ENCODE data around the gene FILIP1L.

FILIP1L gene

GRCh38 chr3:100125161-100125938 lies 11.0 kb upstream of the FILIP1L start:
- DNase-seq (ENCODE audit: low read depth in 3 of 3) = no peak

GRCh38 chr3:100124201-100124761 lies 10.0 kb upstream of the FILIP1L start:
- no peak for DNase-seq (ENCODE audit: low read depth in 3 of 3)

DNA sequence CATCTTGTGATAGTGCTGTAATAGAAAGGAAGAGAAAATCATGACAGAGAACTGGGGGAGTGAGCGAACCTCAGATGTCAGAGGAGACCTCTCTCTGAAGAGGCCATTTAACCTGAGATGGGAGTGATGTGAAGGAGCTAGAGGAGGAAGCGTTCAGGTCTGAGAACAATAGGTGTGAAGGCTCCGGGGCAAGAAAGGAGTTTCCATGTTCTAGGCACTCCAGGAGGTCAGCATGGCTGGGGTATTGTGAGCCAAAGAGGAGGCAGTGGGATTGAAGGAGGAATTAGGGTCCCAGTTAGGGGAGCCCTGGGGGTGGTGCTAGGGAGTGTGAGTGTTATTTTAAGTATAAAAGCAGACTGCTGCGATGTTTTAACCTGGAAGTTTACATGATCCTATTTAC lies 8.8 kb upstream of the FILIP1L start:
- DNase-seq (ENCODE audit: low read depth in 3 of 3) = no peak

- DNase-seq (ENCODE audit: low read depth in 3 of 3) = no peak
Measured at GRCh38 chr3:100122321-100122720, 8.0 kb upstream of the FILIP1L start.

DNA sequence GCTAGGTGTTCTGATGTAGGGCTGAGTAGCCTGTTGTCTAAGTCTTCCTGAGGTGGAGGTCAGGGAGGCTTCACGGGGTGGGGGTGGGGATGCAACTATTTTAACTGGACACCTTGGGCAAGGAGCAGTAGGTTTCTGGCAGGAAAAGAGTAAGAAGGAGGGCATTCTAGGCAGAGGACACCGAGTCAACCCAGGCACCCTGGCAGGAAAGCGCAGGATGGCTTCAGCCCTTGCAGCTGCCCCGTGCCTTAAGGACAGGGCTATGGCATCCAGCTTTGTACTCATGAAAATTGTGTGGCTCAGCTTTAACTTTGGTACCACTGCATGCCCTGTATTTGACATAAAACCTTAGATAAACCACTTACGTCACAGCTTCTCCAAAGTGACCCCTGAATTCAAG lies 6.4 kb upstream of the FILIP1L start:
- no peak for DNase-seq (ENCODE audit: low read depth in 3 of 3)

- no peak for DNase-seq (ENCODE audit: low read depth in 3 of 3)
Measured at GRCh38 chr3:100120012-100120411, 5.7 kb upstream of the FILIP1L start.

GRCh38 chr3:100117093-100117492 lies 2.8 kb upstream of the FILIP1L start:
- no peak for DNase-seq (ENCODE audit: low read depth in 3 of 3)

DNA sequence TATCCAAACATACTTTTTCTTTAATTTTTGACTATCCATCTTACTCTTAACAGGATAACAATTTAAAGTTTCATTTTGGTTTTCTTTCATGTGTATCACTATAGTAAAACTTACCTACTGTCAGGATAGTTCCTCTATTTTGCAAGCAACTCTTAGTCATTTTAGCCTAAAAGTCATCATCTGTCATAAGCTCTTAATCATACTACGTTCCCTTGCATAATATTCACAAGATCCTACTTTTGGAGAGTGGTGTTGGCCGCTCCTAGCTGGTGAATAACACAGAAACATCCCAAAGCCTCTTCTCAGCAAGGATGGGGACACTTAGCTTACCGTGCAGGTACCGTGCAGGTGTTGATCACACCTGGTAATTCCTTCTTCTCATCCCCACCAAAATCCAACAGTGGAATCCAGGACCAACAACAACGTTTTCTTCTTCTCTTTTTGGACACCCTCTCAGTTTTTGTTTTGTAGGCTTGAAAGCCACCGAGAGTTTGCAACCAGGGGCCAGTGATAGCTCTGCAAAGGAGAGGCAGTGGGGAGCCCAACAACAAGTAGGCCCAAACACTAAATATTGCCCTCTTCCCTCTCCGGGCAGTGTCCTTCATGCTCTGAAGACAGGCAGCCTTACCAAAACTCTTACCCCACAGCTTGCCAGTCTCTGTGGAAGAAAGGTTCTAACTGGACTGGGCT lies 433 bp downstream of the FILIP1L start:
- DNase-seq (ENCODE audit: low read depth in 3 of 3) = no peak

DNA sequence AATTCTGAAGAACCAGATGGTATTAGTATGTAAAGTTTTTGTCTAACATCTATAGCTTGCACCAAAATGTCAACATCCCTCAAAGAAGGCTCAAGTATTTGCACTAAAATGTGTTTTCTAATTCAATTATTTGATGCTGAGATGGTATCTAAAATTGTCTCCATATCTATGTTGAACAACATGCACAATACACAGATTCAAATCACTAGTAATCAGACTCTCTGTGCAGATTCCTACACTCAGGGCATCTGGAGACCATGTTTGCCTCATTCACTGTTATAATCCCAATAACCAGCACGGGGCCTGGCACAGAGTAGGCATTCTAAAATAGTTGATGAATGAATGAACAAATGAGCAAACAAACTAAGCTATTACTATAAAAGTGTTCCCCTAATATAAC lies 2.6 kb downstream of the FILIP1L start:
- DNase-seq (ENCODE audit: low read depth in 3 of 3) = no peak

GRCh38 chr3:100110162-100110561 lies 4.1 kb downstream of the FILIP1L start:
- no peak for DNase-seq (ENCODE audit: low read depth in 3 of 3)

DNA sequence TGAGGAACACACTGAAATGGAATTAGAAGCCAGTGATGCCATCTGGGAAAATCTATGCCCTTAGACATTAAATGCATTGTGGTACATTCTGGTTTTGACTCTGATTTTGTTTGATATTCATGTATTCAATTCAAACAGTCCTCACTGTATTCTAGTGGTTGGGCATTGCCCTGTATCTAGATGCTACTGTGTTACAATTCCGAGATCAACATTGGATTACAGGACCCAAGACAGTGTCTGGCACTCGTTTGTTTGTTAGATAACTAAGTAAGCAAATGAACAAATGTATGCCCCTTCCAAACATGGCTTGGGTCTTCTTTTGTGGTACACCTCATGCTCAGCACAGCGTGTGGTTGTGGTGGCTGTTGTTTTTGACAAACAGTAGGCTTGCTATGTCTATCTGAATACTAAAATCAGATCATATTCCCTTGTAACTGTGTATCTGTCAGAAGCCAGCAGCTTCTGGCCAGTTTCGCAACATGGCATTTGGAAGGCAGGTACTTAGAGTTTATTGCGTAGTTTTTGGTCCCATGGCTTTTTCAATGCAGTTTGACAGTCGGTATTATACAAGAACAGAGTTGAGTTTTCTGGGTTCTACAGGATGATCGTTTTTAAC lies 5.7 kb downstream of the FILIP1L start:
- DNase-seq (ENCODE audit: low read depth in 3 of 3) = no peak

- DNase-seq (ENCODE audit: low read depth in 3 of 3) = no peak
Measured at GRCh38 chr3:100107221-100107814, 7.0 kb downstream of the FILIP1L start.

GRCh38 chr3:100106531-100107141 lies 7.7 kb downstream of the FILIP1L start:
- DNase-seq (ENCODE audit: low read depth in 3 of 3) = no peak

DNA sequence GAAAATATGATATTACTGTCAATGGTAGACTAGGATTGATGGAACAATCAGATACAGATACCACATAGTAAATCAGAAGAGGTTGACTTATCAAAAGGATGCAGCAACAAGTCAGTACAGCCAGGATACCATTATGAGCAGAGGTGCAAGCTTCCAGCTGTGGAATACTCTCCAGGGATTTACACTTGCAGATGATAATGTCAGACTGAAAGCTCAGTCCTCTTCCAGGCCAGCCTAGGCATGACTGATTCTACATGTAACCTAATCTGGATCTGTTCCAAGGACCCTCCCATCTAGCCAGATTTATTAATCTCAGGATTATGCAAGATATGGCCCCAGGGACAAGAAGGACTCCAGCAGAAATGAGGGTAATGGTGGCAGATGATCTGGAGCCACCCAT lies 8.2 kb downstream of the FILIP1L start:
- no peak for DNase-seq (ENCODE audit: low read depth in 3 of 3)

GRCh38 chr3:100105501-100105900 lies 8.8 kb downstream of the FILIP1L start:
- DNase-seq (ENCODE audit: low read depth in 3 of 3) = no peak

GRCh38 chr3:100104817-100105413 lies 9.4 kb downstream of the FILIP1L start:
- no peak for DNase-seq (ENCODE audit: low read depth in 3 of 3)

GRCh38 chr3:100104442-100104798 lies 9.9 kb downstream of the FILIP1L start:
- DNase-seq (ENCODE audit: low read depth in 3 of 3) = no peak

- DNase-seq (ENCODE audit: low read depth in 3 of 3) = no peak
Measured at GRCh38 chr3:100103558-100104441, 10.5 kb downstream of the FILIP1L start.

DNA sequence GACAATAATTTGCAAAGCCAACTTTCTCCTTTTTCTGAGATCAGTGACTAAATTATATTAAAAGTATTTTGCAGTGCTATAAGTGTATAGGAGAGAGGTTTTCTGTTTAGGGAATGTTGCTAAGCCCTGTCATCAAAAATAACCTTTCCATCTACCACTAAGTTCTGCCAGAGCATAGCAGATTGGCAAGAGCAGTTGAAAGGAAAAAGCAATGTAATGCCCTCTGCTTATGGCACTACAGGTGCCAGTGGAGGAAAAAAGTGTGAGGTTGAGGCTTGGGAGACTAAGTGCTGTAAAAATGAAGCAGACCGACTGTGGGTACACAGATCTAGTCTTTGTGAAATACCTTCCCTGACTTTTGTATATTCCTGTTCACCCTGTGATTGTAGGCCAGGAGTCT lies 11.5 kb downstream of the FILIP1L start:
- DNase-seq (ENCODE audit: low read depth in 3 of 3) = no peak

DNA sequence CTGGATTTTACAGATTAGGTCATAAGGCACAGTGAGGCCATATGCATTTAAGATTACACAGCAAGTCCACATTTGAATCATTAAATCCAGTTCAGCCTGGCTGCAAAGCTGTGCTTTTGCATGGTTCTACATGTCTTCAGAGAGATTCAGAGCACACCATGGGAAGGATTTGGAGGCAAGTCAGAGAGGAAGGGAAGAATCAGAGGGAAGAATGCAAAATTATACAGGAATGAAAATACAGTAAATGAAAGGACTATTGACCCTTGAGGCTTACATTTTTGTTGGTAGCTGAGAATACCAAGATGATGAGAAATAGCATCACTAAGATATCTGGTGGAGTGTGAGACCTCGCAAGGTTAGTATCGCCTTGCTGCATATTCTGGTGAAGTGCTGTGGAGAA lies 13.9 kb downstream of the FILIP1L start:
- no peak for DNase-seq (ENCODE audit: low read depth in 3 of 3)

- no peak for DNase-seq (ENCODE audit: low read depth in 3 of 3)
Measured at GRCh38 chr3:100099621-100100020, 14.7 kb downstream of the FILIP1L start.

All from stimulated activated CD4-positive, alpha-beta T cell treated with anti-CD3 and anti-CD28 coated beads, TNF-alpha, amount 100 ng/mL, for 48 hours (primary cell).